Fibroblast of skin of back (primary cell): ENCODE data around the gene ALPK3.
A peak's percentile ranks its signal among the peaks of the same experiment; 100 is the strongest.

Experiments used
- DNase-seq: peaks from one replicate; pipeline ENCODE4 v3.0.0-alpha.2; 2013

ALPK3 gene

GRCh38 chr15:84797801-84798200 lies 19.4 kb upstream of the ALPK3 start:
- no peak for DNase-seq

- DNase-seq: no peak
Observed at GRCh38 chr15:84798436-84798946, 18.7 kb upstream of the ALPK3 start.

DNA sequence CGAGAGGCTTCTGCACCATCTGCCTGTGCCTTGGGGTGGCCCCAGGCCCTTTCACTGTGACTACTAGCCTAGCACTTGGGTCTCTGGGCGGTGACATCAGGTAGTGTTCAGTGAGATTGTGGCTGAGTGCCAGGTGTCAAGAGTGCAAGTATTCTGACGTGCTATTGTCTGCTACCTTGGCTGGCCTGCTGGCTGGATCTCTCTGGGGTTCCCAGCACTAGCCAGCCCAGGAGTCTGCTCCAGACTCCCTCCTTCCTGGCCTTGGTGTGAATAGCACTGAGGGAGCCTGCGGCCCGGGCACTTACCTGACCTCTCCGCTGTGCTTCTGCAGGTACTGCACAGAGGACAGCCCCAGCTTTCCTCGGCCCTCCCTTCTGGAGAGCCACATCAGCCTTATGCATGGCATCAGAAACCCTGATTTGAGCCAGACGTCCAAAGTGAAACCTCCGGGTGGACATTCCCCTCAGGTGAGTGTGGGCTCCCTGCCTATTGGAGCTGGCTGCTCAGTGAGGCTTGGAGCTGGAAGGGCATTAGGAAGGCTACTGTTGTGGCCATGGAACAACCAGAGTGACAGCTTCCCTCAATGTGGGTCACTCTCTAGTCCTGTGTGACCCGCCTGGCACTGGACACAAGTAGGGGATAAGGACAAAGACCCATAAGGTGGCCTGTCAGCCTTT lies 17.5 kb upstream of the ALPK3 start:
- no peak for DNase-seq

DNA sequence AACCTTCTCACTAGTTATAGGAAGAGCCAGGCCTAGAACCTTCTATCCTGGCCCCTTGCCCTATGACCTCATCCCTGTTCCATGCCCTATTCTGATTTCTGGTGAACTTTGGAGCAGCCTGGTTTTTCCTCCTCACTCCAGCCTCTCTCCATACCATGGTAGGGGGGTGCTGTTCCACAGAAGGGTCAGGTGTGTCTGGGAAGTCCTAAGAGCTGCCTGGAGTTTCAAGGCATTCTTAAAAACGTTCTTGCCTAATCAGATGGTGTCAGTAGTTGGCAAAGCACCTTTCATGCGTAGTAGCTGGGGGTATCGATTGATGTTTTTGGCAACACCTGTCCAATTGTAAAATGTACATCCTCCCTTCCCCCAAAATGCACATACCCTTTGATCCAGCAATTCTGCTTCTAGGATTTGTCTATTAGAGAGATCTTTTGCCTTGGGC lies 16.8 kb upstream of the ALPK3 start:
- DNase-seq: no peak

DNA sequence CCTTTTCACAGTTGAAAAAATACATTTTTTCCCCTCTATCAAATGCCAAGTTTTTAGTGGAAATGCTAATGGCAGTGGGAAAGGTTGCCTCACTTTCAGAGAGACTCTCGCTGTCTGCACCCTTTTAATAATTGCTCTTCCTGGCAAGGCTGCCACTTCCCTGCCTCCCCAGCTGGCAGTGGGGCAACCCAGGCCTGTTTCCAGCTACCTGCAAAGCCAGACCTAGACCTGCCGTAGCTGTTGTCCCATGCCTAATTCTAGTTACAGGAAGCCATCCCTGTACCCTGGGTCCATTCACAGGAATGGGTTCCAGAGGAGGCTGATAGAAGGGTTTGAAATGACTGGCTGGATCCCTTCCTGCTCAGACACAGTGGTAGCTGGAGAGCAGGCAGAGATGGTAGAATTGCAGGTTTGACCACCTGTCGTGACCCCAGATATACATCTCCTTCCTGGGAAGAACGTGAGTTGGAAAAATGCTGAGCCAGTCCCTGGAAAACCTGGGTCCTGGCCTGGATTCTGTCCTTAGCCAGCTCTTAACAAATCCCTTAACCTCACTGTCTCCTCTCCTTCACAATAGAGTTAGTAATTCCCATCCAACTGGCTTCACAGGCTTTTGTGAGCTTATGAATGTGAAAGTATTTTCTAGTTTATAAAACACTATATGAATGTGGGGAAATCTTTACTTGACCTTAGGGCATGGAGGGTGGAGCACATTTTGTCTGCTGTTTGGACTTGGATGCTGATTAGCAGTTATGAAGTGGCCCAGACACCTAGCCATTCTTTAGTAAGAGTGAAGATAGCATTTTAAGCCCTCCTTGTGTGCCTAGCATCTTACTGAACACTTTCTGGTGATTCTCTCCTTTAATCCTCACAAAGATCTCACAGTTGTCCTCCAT lies 12.9 kb upstream of the ALPK3 start:
- DNase-seq: no peak

GRCh38 chr15:84805221-84805620 lies 11.9 kb upstream of the ALPK3 start:
- DNase-seq: no peak

DNA sequence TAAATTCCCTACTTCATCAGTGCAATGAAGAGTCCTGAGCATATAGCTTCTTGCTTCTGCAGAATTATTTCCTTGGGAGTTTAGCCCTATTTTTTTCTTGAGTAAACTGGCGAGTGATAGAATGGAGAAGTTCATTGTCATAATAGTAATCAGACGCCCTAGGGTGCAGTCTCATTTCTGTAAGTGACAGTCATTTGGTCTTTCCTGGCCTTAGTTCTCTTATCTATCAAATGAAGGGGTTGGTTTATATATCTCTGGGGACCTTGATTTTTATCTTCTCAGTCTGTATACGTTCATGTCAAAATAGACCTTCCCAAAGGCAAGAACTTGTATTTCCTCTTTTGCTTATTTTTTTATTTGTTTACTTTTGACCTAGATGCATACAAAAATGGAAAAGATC lies 9.9 kb upstream of the ALPK3 start:
- DNase-seq: no peak

GRCh38 chr15:84810073-84810840 lies 6.9 kb upstream of the ALPK3 start:
- no peak for DNase-seq

DNA sequence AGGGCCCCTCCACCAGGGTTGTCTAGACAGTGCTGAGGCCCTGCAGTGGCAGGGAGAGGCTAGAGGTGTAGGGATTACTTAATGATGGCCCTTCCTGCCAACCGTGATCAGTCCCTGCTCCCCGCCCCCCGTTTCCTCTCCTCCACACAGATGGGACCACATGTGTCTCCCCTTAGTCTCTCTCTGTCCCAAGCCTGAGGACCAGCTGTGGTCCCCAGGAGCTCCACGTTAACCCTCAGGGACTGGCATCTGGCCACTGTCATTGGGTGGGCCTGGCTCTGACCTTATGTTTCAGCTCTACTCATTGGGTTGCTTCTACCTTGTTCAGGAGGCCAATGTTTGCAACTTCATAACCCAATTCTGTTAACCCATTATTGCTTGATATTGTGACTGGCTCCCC lies 6.0 kb upstream of the ALPK3 start:
- DNase-seq: no peak

DNA sequence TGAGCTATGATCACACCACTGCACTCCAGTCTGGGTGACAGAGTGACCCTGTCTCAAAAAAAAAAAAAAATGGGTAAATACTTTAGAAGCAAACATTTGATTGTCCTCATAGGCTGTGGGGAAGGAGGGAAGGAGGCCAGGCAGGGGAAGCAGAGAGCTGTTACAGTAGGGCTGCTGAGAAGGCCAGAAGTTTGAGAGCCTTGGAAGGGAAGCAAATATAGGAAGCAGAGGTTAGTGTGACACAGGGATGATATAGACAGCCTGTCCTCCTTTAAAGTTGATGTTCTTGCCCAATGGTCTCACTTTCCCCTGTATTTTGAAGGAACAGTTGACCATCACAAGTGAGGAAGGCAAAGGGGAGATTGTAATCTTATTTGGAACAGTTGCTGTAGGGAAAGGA lies 5.3 kb upstream of the ALPK3 start:
- no peak for DNase-seq

GRCh38 chr15:84812842-84813241 lies 4.3 kb upstream of the ALPK3 start:
- DNase-seq: no peak

DNA sequence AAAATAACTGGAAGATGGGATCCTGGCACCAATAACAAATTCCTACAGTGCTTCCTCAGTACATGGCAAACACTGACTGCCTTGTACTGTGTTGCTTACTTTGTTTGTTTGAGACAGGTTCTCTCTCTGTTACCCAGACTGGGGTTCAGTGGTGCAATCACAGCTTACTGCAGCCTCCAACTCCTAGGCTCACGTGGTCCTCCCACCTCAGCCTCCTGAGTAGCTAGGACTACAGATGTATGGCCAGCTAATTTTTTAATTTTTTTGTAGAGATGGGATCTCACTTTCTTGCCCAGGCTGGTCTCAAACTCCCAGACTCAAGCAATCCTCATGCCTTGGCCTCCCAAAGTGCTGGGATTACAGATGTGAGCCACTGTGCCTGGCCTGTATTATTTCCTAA lies 3.7 kb upstream of the ALPK3 start:
- no peak for DNase-seq

DNA sequence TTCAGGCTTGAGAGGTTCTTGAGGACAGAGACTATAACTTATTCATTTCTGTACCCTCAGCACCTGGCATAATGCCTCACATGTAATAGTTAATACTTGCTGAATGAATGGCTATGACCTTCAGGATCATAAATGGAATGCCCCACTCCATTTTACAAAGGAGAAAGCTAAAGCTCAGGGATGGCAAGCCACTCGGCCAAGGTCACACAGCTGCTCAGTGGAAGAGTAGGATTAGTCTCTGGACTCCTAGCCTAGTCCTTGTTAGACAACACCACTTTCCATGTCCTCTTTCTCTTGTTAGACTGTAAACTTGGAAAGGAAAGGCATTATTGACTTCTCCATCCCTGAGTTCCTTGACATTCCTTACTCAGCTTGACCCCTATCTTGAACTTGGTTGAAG lies 3.2 kb upstream of the ALPK3 start:
- no peak for DNase-seq

- no peak for DNase-seq
Observed at GRCh38 chr15:84814916-84815315, 2.2 kb upstream of the ALPK3 start.

- DNase-seq: no peak
Observed at GRCh38 chr15:84817466-84818081, 418 bp downstream of the ALPK3 start.

DNA sequence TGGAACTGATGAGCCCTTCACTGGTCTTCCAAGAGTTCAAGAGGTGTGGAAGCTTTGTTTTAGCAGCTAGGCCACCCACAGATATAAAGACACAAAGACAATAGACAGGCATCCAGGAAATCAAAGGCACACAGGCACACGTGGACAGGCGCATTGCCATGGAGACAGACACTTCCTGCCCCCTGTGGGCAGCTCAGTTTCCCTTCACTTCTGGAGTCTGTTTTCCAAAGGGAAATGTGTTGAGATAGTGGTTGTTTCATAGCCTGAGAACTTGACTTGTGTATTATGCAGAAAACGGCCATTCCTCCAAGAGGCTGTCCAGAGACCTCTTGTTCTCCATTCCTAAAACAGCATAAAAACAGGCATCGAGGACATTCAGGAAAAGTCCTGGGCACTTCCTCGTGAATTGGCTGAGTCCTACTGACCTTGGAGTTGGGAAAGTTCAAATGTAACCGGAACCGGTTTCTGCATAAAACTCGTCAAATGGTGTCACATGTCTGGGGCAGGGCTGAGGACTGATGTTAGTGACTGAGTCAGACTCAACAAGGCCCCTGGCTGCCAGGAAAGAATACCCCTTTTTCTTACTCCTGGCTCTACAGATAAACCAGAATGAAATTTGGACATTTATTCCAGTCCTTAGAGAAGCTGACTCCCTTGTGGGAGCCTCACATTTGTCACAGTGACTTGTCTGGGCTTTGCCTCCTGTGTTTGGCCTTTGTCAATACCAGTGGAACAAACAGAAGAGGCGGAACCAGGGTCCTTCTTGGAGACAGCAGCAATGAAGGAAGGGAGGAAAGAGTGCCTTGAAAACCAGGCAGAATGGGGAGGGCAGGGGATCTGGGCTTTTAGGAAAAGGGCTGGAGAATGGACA lies 1.3 kb downstream of the ALPK3 start:
- DNase-seq: peak; percentile 24

DNA sequence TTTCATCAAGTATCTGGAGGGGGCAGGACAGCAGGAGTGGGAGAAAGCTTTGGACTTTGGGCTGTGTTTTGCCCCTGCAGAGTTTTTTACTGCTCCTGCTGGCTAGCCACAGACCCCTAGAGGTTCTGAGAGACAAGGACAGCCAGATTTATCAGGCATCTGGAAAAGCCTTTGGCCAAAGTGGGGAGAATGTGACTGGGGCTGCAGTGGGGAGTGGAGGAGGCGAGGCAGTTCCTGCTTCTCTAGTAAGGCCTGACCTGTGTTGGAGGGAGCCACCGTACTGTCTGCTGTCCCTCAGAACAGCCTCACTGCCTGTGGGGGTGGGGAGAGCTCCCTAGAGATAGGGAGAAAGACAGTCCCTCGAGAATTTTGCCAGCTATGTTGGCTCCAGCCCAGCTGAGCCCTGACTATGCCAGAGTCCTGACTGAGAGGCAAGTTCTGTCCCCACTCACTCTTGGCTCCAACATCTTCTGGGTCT lies 2.2 kb downstream of the ALPK3 start:
- no peak for DNase-seq

GRCh38 chr15:84819791-84820190 lies 2.6 kb downstream of the ALPK3 start:
- DNase-seq: no peak

GRCh38 chr15:84821501-84822021 lies 4.4 kb downstream of the ALPK3 start:
- DNase-seq: no peak

DNA sequence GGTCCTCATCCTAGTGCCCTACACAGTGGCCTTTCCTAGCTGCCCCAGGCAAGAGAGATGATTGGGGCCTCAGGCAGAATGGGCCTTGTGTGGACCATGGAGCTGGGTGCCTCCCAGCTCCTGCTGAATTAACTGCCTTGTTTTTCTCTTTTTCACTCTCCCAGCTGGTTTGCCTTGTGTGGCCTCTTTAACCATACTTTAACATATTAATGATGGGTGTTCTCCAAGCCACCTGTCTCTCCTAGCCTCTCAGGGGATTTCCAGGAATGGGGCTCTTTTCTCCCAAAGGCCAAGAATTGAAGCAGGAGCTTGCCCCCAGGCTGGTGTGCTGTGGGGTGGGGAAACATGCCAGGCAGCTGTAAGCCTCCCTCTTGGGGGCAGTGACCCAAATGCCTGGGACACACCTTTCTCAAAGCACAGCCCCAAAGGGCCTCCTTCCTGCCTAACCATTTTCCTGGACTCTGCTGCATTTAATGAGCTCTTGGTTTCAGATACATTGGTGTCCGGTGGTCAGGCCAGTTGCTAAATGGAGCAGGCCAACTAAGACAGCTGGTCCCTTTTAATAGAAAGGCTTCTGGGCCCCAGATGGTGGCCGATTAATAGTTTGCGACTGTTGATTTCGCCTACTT lies 5.6 kb downstream of the ALPK3 start:
- no peak for DNase-seq
